AG04450 (cell line): ENCODE measurements around the gene SLC35G2. TPM values are rescaled to one million over a fixed set of nuclear protein-coding genes. Genes with fewer than 3 reads are reported as not detected.
"Not testable (repeated sequence)": the region's sequence is repeated elsewhere in the genome, so short reads cannot be mapped to it uniquely, and the experiment has no call there.

Source experiments
- CTCF ChIA-PET: fragments of 300-600, 350-600 bp; formaldehyde crosslinking; extraction: SDS; loops from one replicate; lab custom pipeline; 2022; ENCODE audit warnings: antibody characterized with exemption, inconsistent platforms; lab: Charles Lee
- POLR2A ChIA-PET: fragments of 350-600 bp; formaldehyde crosslinking; extraction: SDS; loops from one replicate; lab custom pipeline; 2021; ENCODE audit warnings: antibody characterized with exemption, inconsistent platforms; lab: Yijun Ruan, JAX
- DNase-seq: peaks from one replicate; pipeline ENCODE4 v3.0.0-alpha.2; 2011; ENCODE audit warnings: low read depth, low spot score
- H3K27ac ChIP-seq: one replicate; pipeline ENCODE4 v1.5.1; 2012; ENCODE audit warnings: low read depth, low read length, control low read depth
- H3K27me3 ChIP-seq: one replicate; pipeline ENCODE4 v1.6.0; 2012; ENCODE audit warnings: low read length; ENCODE audit not compliant: control insufficient read depth, insufficient read depth
- H3K4me3 ChIP-seq: 2 replicates; pipeline ENCODE4 v1.5.1; 2011; ENCODE audit warnings: mild to moderate bottlenecking, low read depth, low read length, control low read depth
- H3K9me3 ChIP-seq: 2 replicates; pipeline ENCODE4 v1.5.1; 2012; ENCODE audit warnings: low read length; ENCODE audit not compliant: control insufficient read depth, insufficient read depth
- polyA plus RNA-seq: library from polyadenylated mRNA; depleted of rRNA; stranded (reverse); fragments of >200 nt; gene quantifications from 2 replicates; pipeline ENCODE4 v1.2.3, GENCODE V29; 2011
- TF ChIP-seq, protein P1 (sequence below): IDR thresholded peaks from 2 replicates; pipeline ENCODE4 v1.5.1; 2011; ENCODE audit warnings: low read depth, low read length, control low read depth, inconsistent platforms

SLC35G2 gene
- polyA plus RNA-seq, 1 experiment = 18.1 TPM

DNA sequence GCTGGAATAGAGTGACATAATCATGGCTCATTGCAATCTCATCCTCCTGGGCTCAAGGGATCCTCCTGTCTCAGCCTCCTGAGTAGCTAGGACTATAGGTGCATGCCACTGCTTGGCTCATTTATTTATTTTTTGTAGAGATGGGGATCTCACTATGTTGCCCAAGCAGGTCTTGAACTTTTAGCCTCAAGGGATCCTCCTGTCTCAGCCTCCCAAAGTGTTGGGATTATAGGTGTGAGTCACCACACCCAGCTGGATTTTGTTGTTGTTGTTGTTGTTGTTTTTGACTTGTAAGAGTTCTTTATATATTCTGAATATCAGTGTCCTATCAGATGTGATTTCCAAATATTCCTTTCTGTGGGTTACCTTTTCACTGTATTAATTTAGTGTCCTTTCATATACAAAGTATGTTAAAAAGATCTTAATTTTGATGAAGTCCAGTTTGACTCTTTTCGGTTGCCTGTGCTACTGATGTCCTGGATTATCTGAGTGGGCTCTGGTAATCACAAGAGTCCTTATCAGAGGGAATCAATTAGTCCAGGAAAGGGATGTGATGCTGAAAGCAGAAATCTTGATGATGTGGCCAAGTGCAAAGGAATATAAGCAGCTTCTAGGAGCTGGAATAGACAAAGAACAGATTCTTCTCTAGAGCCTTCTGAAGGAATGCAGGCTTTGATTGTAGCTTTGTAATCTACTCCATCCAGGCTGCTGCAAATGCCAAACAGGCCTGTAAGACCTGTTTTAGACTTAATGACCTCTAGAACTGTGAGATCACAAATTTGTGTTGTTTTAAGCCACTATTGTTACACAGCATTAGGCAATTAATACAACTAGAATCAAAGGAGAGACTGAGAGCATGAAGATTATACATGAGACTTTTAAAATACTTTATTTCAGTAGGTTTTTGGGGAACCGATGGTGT is 73.3 kb downstream of the SLC35G2 start:
- CTCF ChIA-PET = no interaction called here
- Histone ChIP-seq H3K27me3 (no peaks in the 10 kb centered on the region), H3K27ac (no peak overlapping the region), H3K4me3 (no peak overlapping the region), H3K9me3 (peaks cover 28% of the 10 kb centered on the region)
- POLR2A ChIA-PET = no interaction called here
- DNase-seq = no peak
- TF ChIP-seq, protein P1, sequence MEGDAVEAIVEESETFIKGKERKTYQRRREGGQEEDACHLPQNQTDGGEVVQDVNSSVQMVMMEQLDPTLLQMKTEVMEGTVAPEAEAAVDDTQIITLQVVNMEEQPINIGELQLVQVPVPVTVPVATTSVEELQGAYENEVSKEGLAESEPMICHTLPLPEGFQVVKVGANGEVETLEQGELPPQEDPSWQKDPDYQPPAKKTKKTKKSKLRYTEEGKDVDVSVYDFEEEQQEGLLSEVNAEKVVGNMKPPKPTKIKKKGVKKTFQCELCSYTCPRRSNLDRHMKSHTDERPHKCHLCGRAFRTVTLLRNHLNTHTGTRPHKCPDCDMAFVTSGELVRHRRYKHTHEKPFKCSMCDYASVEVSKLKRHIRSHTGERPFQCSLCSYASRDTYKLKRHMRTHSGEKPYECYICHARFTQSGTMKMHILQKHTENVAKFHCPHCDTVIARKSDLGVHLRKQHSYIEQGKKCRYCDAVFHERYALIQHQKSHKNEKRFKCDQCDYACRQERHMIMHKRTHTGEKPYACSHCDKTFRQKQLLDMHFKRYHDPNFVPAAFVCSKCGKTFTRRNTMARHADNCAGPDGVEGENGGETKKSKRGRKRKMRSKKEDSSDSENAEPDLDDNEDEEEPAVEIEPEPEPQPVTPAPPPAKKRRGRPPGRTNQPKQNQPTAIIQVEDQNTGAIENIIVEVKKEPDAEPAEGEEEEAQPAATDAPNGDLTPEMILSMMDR = no peak

DNA sequence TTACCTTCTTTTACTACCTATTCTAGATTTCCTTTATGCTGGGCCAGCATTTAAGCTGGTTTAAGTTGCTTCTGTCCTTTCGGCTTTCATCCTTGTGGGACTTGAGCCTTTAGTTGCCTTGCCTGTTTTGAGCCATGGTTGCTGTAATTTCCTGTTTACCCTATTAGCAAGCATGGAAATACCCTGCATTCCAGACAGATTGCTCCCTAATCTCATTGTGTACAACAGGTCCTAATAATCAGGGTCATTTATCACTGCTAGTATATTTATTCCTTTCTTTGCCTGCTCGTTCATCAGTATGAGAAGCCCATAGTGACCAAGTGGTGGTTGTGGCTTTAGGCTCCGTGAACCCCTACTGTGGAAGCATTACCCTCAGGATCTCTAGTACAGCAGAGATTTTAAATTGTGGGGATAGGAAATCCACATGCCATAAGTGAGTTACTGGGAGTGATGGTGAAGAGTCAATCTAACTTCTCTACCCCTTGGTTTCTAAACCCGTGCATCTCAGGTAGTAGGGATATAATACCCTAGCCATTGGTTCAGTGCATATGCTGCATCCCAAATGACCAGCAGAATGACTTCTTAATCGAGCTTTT is 75.0 kb downstream of the SLC35G2 start:
- Histone ChIP-seq H3K9me3 (peaks cover 27% of the 10 kb centered on the region), H3K27me3 (no peaks in the 10 kb centered on the region), H3K27ac (peak overlapping the region; percentile 23), H3K4me3 (no peak overlapping the region)
- POLR2A ChIA-PET = interaction anchor here (1.1 kb wide), 1 partner anchor 44 kb away, joined by 3 read pairs; no protein-coding TSS in a partner anchor
- CTCF ChIA-PET = interaction anchor here (1.1 to 1.2 kb wide), 2 partner anchors 120 to 141 kb away, joined by 5 to 6 read pairs; partner anchors contain the start of gene STAG1
- TF ChIP-seq, protein P1 = no peak
- peak; percentile 67 for DNase-seq

- DNase-seq, H3K9me3 ChIP-seq, H3K27ac ChIP-seq, H3K4me3 ChIP-seq, H3K27me3 ChIP-seq, POLR2A ChIA-PET: not testable (repeated sequence)
- CTCF ChIA-PET = interaction anchor here (0.8 to 1.0 kb wide), 2 partner anchors 117 to 145 kb away, joined by 3 to 4 read pairs; partner anchors contain the start of gene STAG1
Measured at GRCh38 chr3:136897171-136897570, 78.2 kb downstream of the SLC35G2 start.

DNA sequence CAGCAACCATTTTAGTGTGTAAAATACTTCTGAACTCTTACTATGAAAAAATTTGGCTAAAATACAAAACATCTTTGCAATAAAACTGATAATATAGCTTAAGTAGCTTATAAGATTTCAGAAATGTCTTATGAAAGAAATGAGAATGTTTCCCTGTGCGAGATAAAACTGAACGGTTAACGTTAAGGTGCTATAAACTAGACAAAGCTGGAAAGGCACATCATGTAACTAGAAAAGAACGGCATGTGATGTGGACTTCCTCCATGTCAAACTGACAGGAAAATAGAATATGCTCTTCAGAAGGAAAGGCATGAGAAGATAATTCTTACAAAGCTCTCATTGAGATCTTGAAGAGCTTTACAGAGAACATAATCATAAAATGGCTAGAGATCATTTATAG is 79.6 kb downstream of the SLC35G2 start:
- H3K4me3 ChIP-seq = no peak overlapping the region
- ChIA-PET CTCF (interaction anchor here (1.6 kb wide), 1 partner anchor 820 kb away, joined by 7 read pairs; no protein-coding TSS in a partner anchor), POLR2A (no interaction called here)
- TF ChIP-seq, protein P1 = no peak
- DNase-seq = no peak
- H3K27ac ChIP-seq = no peak overlapping the region
- H3K27me3 ChIP-seq = no peaks in the 10 kb centered on the region
- H3K9me3 ChIP-seq = peaks cover 3% of the 10 kb centered on the region; the same call in 1 of the 2 replicates

DNA sequence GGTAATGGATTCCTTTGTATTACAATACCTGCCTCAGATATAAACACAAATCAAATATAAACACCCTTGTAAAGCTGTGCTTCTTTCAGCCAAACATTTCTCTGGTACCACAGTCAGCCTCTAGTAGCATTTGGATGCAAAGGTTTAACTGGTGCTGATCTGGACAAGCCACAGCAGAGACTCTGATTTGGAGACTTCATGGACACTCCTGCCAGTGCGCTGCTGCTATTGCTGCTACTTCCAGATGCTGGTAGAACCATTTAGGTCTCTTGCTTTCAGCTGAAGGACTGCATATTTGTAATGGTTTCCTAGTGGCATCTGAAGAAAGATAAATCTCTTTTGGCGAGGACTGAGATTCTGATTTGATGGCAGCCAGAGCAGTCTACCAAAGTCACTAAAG is 80.0 kb downstream of the SLC35G2 start:
- Histone ChIP-seq H3K27me3 (no peaks in the 10 kb centered on the region), H3K9me3 (peaks cover 4% of the 10 kb centered on the region; the same call in 1 of the 2 replicates), H3K27ac (no peak overlapping the region), H3K4me3 (no peak overlapping the region)
- POLR2A ChIA-PET = no interaction called here
- no peak for DNase-seq
- CTCF ChIA-PET = interaction anchor here (1.6 kb wide), 1 partner anchor 820 kb away, joined by 7 read pairs; no protein-coding TSS in a partner anchor
- TF ChIP-seq, protein P1 = no peak
